B cell (primary cell): ENCODE measurements around the gene HOXA11. TPM values are rescaled to one million over a fixed set of nuclear protein-coding genes. Genes with fewer than 3 reads are reported as not detected.

Source experiments
- ATAC-seq: fragments of 200-7000 bp; cut with Tn5 transposase; one replicate; pipeline ENCODE4 v1.10.0; 2021; ENCODE audit warnings: low read depth, mild to moderate bottlenecking, moderate number of reproducible peaks, moderate library complexity
- CTCF ChIA-PET: fragments of 350-600 bp; sonication (Branson Sonifier 250); formaldehyde crosslinking; loops from one replicate; lab custom pipeline; 2021; ENCODE audit warnings: antibody characterized with exemption, inconsistent platforms; lab: Charles Lee
- POLR2A ChIA-PET: fragments of 350-600 bp; sonication (Branson Sonifier 250); formaldehyde crosslinking; loops from one replicate; lab custom pipeline; 2021; ENCODE audit warnings: antibody characterized with exemption; lab: Charles Lee
- DNase-seq: peaks from one replicate; pipeline ENCODE4 v3.0.0; 2013
- H2AFZ ChIP-seq: 2 replicates; pipeline ENCODE4 v1.6.1; 2012; ENCODE audit warnings: mild to moderate bottlenecking, low read depth, low read length; ENCODE audit not compliant: insufficient read depth, poor library complexity, severe bottlenecking
- H3K27ac ChIP-seq, 2 donors: 1 replicate in 1 of 2; 2 replicates in 1 of 2; pipeline ENCODE4 v1.5.1; 2012 to 2013; ENCODE audit warnings: low read length in 2 of 2, mild to moderate bottlenecking in 2 of 2, moderate library complexity in 1 of 2
- H3K27me3 ChIP-seq, 4 experiments: fragments of 200-600 bp in 1 of 4; sonication (generic) in 1 of 4; replicated peaks in 1 of 4; 1 replicate in 2 of 4; 2 replicates in 2 of 4; pipeline versions ENCODE4 v1.6.1 to v1.7.0; 2013 to 2016; ENCODE audit warnings: low read length in 3 of 4, mild to moderate bottlenecking in 2 of 4, mixed read lengths in 1 of 4, moderate library complexity in 1 of 4; ENCODE audit not compliant: insufficient read depth in 4 of 4, control insufficient read depth in 3 of 4; ENCODE audit errors: control extremely low read depth in 1 of 4
- H3K36me3 ChIP-seq, 2 experiments: replicated peaks in 1 of 2; 1 replicate in 1 of 2; 2 replicates in 1 of 2; pipeline versions ENCODE4 v1.6.1 to v1.7.1; 2013; ENCODE audit warnings: low read length in 1 of 2; ENCODE audit not compliant: insufficient read depth in 2 of 2, control insufficient read depth in 1 of 2; ENCODE audit errors: control extremely low read depth in 1 of 2, extremely low read depth in 1 of 2
- H3K4me1 ChIP-seq, 2 donors: fragments of 200-600 bp in 1 of 2; sonication (generic) in 1 of 2; 1 replicate in 1 of 2; 2 replicates in 1 of 2; pipeline versions ENCODE4 v1.5.1 to v1.6.1; 2013 to 2017; ENCODE audit warnings: low read length in 2 of 2; ENCODE audit not compliant: control insufficient read depth in 2 of 2, insufficient read depth in 2 of 2
- H3K4me2 ChIP-seq: replicated peaks from 2 replicates; pipeline ENCODE3; 2012; ENCODE audit warnings: mild to moderate bottlenecking, low read depth, low read length; ENCODE audit not compliant: poor library complexity, severe bottlenecking
- H3K4me3 ChIP-seq, 5 experiments: fragments of 200-600 bp in 1 of 5; sonication (generic) in 1 of 5; 1 replicate in 3 of 5; 2 replicates in 2 of 5; pipeline versions ENCODE4 v1.5.1 to v1.7.0; 2011 to 2016; ENCODE audit warnings: low read length in 4 of 5, mild to moderate bottlenecking in 4 of 5, low read depth in 2 of 5, control low read depth in 1 of 5, moderate library complexity in 1 of 5; ENCODE audit not compliant: insufficient read depth in 1 of 5; ENCODE audit errors: control extremely low read depth in 1 of 5, extremely low read depth in 1 of 5
- H3K79me2 ChIP-seq: fragments of 200-600 bp; sonication (generic); one replicate; pipeline ENCODE4 v1.6.0; 2016; ENCODE audit warnings: low read length; ENCODE audit not compliant: control insufficient read depth, insufficient read depth
- H3K9ac ChIP-seq: fragments of 200-600 bp; sonication (generic); 2 replicates; pipeline ENCODE4 v1.6.1; 2017; ENCODE audit warnings: mild to moderate bottlenecking, low read length, moderate library complexity
- H3K9me3 ChIP-seq, 3 donors: one replicate each; pipeline versions ENCODE4 v1.6.1 to v1.7.1; 2013; ENCODE audit warnings: low read length in 2 of 3; ENCODE audit not compliant: control insufficient read depth in 2 of 3, insufficient read depth in 1 of 3; ENCODE audit errors: control extremely low read depth in 1 of 3
- H4K20me1 ChIP-seq: 2 replicates; pipeline ENCODE4 v1.6.0; 2012; ENCODE audit warnings: mild to moderate bottlenecking, low read length; ENCODE audit not compliant: insufficient read depth, control insufficient read depth, poor library complexity, severe bottlenecking
- H3K27ac Mint-ChIP-seq: one replicate; pipeline ENCODE4 v1.8.0; 2021; ENCODE audit warnings: mixed read lengths
- H3K27me3 Mint-ChIP-seq: one replicate; pipeline ENCODE4 v1.8.0; 2021; ENCODE audit warnings: mixed read lengths
- H3K4me1 Mint-ChIP-seq: one replicate; pipeline ENCODE4 v1.8.0; 2021; ENCODE audit warnings: mixed read lengths
- H3K4me3 Mint-ChIP-seq: one replicate; pipeline ENCODE4 v1.8.0; 2021; ENCODE audit warnings: mixed read lengths
- H3K9me3 Mint-ChIP-seq: one replicate; pipeline ENCODE4 v1.8.0; 2022; ENCODE audit warnings: mixed read lengths; ENCODE audit not compliant: insufficient read depth
- CTCF ChIP-seq: fragments of 200-600 bp; IDR thresholded peaks from one replicate; pipeline ENCODE4 v1.8.0; 2022; ENCODE audit warnings: antibody characterized with exemption, mild to moderate bottlenecking
- EZH2 ChIP-seq: IDR thresholded peaks from 2 replicates; pipeline ENCODE4 v1.6.1; 2012; ENCODE audit warnings: borderline replicate concordance, low read depth, mild to moderate bottlenecking, moderate library complexity, low read length; ENCODE audit not compliant: insufficient read depth, poor library complexity, severe bottlenecking
- WGBS: methylation state at CpG from one replicate; pipeline ENCODE4 v1.1.5; 2013; ENCODE audit warnings: missing lambda C conversion rate; ENCODE audit not compliant: insufficient coverage; 5-methylcytosine and 5-hydroxymethylcytosine counted together
- intact Hi-C: fragments of 100-400 bp; cut with micrococcal nuclease; formaldehyde crosslinking; loops from one replicate; pipeline ENCODE4 v1.10.0; 2022
- polyA minus RNA-seq: library from RNA; depleted of rRNA, polyadenylated mRNA; stranded (reverse); fragments of >200 nt; gene quantifications from 2 replicates; pipeline ENCODE4 v1.2.3, GENCODE V29; 2012
- polyA plus RNA-seq: library from polyadenylated mRNA; depleted of rRNA; stranded (reverse); fragments of >200 nt; gene quantifications from 2 replicates; pipeline ENCODE4 v1.2.3, GENCODE V29; 2012
- total RNA-seq, 2 donors: library from RNA; stranded (reverse); fragments of 120-200 nt in 1 of 2; gene quantifications; 1 replicate in 1 of 2; 2 replicates in 1 of 2; pipeline versions ENCODE4 v1.2.3 to v1.2.4, GENCODE V29; 2013 to 2022

HOXA11 gene
- total RNA-seq (not detected in 2 replicates), polyA plus RNA-seq (not detected in 2 replicates), polyA minus RNA-seq (not detected in 2 replicates)
- 0.02 TPM for total RNA-seq (2013)

GRCh38 chr7:27185013-27185853 lies at the start of gene HOXA11:
Gene HOXA11 (minus strand): TSS chr7:27185232. CDS start chr7:27185144, 88 bp downstream.
- peak within 1 kb of the TSS in 4 of 5 experiments; percentile 11 to 28 (median 19) for H3K4me3 ChIP-seq
- Mint-ChIP-seq H3K27me3 (peaks cover 77% of the 10 kb centered on the region), H3K27ac (peak within 1 kb of the TSS; percentile 77), H3K9me3 (no peaks in the 10 kb centered on the region), H3K4me1 (peaks cover 41% of the 10 kb centered on the region), H3K4me3 (peak within 1 kb of the TSS; percentile 78)
- intact Hi-C loops: loop anchor here (2.0 to 5.0 kb wide), 2 partner anchors 20 to 33 kb away; partner anchors contain the start of gene HOXA3
- DNase-seq (peak; percentile 62), ATAC-seq (no peak)
- H3K27ac ChIP-seq: no peak within 1 kb of the TSS
- H4K20me1 ChIP-seq: no peaks in the 10 kb centered on the region
- peak within 1 kb of the TSS; percentile 36 for H2AFZ ChIP-seq
- peak within 1 kb of the TSS; percentile 71 for H3K4me2 ChIP-seq
- H3K36me3 ChIP-seq: no peaks in the 10 kb centered on the region
- TF ChIP-seq CTCF (no peak), EZH2 (peak; percentile 50)
- WGBS: 16% methylated on average over 35 of the region's 43 CpGs
- H3K4me1 ChIP-seq: peaks cover 50 to 71% of the 10 kb centered on the region in 2 donors
- H3K27me3 ChIP-seq: peaks cover 0 to 96% (median 80%) of the 10 kb centered on the region in 4 experiments
- ChIA-PET POLR2A (no interaction called here), CTCF (interaction anchor here (0.7 to 5.9 kb wide), 5 partner anchors 11 to 57 kb away, joined by 3 to 28 read pairs (median 11); partner anchors contain the start of gene HOXA13)
- H3K79me2 ChIP-seq: no peaks in the 10 kb centered on the region
- H3K9me3 ChIP-seq: peaks cover 0 to 75% (median 9%) of the 10 kb centered on the region in 3 donors
- H3K9ac ChIP-seq: peak within 1 kb of the TSS; percentile 26

DNA sequence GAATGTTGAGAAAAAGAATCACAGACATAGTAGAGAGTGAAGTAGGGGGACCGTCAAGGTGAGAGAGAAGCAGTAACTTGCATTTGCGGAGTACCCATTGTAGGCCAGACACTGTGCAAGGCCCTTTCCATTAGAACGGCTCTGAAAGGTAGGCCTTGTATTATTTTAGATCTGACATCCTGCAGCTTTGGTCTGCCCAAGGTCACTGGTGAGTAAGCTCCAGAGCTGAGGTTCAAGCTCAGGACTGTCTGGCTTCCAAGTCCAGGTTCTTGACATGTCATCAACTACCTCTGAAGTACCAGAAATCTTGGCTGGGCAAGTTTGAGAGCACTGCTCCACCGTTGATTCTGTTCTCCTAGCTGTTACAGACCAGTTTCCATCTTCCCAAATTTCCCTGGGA lies 44.4 kb upstream of the HOXA11 start:
- CTCF ChIA-PET: no interaction called here
- Histone ChIP-seq H3K27ac (no peak overlapping the region), H3K79me2 (no peaks in the 10 kb centered on the region), H3K4me2 (no peak overlapping the region), H4K20me1 (no peaks in the 10 kb centered on the region), H2AFZ (no peak overlapping the region), H3K4me1 (no peaks in the 10 kb centered on the region), H3K9me3 (no peaks in the 10 kb centered on the region), H3K9ac (no peak overlapping the region), H3K4me3 (no peak overlapping the region), H3K36me3 (no peaks in the 10 kb centered on the region), H3K27me3 (peaks cover 0 to 48% (median 25%) of the 10 kb centered on the region in 4 experiments)
- intact Hi-C loops: no loop called here
- no peaks in the 10 kb centered on the region for H3K9me3 Mint-ChIP-seq
- H3K27ac Mint-ChIP-seq: no peak overlapping the region
- POLR2A ChIA-PET: no interaction called here
- H3K27me3 Mint-ChIP-seq: peaks cover 59% of the 10 kb centered on the region
- H3K4me3 Mint-ChIP-seq: no peak overlapping the region
- no peak for DNase-seq
- ATAC-seq: no peak
- no peaks in the 10 kb centered on the region for H3K4me1 Mint-ChIP-seq
- WGBS: 91% methylated on average over 4 of the region's 4 CpGs
- TF ChIP-seq EZH2 (no peak), CTCF (no peak)
